ENCODE measurements around the gene RSPO3.

DNA sequence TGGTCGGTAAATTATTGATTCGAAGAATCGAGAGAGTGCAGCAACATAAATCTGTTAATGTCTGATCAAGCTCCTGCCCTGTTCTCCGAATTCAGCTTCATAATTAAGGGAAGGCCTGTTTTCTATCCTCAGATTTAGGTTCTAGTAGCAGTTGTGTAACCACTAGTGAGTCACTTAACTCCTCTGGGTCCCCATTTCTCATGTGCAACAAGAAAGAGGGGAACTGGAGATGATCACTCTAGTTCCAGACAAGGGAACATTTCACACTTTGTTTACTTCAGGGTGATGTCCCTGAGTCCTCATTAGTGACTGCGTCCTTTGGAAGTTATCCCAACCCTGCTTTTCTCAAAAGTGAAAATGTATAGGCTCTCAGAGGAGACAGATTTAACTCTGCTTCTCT, 80.1 kb downstream of the RSPO3 start:
- TF ChIP-seq, protein P1, sequence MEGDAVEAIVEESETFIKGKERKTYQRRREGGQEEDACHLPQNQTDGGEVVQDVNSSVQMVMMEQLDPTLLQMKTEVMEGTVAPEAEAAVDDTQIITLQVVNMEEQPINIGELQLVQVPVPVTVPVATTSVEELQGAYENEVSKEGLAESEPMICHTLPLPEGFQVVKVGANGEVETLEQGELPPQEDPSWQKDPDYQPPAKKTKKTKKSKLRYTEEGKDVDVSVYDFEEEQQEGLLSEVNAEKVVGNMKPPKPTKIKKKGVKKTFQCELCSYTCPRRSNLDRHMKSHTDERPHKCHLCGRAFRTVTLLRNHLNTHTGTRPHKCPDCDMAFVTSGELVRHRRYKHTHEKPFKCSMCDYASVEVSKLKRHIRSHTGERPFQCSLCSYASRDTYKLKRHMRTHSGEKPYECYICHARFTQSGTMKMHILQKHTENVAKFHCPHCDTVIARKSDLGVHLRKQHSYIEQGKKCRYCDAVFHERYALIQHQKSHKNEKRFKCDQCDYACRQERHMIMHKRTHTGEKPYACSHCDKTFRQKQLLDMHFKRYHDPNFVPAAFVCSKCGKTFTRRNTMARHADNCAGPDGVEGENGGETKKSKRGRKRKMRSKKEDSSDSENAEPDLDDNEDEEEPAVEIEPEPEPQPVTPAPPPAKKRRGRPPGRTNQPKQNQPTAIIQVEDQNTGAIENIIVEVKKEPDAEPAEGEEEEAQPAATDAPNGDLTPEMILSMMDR (IDR thresholded peaks at IDR 0.05) = no peak
- no peak for TF ChIP-seq POLR2A (IDR thresholded peaks at IDR 0.05)

Data from uterus (tissue), 2 donors.